Stimulated activated CD4-positive, alpha-beta T cell treated with anti-CD3 and anti-CD28 coated beads, Interleukin-4, amount 100 ng/mL, for 1 hour (primary cell): Measurements from ENCODE around the gene TRAPPC14.
A peak's percentile ranks its signal among the peaks of the same experiment; 100 is the strongest.

Source experiments
- DNase-seq: peaks from one replicate; pipeline ENCODE4 v3.0.0-alpha.2; 2020

The TRAPPC14 gene

GRCh38 chr7:100173806-100174495 is 15.4 kb upstream of the TRAPPC14 start:
- no peak for DNase-seq

DNA sequence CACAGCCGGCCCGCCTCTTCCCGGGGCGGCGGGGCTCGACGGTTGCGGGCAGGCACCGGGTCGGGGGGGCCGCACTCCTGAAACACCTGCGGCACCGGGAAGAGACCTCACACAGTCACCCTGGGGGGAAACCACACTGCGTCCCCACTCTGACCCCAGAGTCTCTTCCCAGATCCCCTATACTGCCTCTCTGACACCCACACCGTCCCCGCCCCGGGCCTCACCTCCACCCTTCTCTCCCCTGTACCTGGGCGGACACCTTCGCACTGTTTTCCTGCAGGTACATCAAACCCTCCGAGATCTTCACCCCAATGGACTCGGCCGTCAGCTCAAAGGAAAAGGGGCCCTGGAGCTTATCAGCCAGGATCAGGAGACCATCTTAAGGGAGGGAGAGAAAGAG is 13.3 kb upstream of the TRAPPC14 start:
- no peak for DNase-seq

DNA sequence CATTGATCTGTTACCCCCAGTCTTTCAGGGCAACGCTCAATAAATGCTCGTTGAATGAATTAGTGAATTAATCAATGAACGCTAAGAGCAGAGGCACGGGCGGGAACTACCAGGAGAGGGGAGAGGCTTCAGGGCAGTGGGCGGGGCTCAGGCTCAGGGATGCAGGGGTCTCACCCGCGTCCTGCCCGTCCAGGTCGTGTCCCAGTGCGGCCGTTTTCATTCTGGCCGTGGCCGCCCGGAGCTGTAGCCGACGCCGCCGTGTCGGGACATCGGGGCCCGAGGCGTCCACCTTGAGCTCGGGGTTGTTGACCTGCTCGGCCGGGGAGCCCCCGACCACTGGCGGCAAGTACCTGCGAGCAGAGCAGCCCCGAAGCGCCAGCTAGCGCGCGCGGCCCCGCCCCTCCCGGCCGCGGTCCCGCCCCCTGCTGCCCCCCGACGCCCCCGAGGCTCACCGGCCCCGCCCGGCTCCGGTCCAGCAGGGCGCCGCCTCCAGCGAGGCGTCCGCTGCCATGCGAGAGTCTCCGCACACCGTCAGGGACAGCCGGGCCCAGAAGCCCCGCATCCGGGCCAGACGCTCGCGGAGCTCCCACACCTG is 12.7 kb upstream of the TRAPPC14 start:
- no peak for DNase-seq

DNA sequence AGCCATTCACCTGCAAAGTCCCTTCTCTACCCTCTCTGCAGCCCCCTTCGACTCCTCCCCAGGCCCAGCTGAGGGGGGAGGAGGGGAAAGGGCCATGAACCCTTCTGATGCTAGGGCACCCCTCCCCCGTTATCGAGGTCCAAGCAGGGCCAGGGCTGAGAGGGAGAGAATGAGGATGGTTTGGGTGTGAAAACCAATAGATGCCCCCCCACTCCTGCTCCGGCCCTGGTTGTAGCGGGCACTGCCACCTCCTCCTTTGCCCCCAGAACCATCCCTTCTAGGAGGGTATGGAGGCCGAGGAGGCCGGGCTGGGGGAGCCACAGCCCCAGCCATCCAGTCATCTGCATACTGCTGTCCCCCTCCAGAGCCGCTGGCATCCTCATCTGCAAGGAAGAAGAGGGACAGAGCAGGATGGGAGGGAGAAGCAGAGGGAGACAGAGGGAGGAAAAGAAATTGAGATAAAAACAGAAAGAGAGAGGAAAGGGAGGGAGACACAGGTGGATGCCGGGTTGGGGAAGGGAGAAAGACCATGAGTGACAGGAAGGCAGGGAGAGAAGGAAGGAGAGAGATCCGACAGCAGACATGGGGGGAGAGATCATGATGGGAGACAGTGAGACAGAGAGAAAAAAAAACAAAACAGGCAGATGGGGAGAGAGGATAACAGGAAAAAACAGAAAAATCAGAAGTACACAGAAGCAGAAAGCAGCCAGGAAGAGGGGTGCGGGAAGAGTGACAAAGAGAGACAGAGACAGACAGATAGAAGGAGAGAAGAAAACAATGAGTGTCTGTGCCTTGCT is 11.8 kb upstream of the TRAPPC14 start:
- no peak for DNase-seq

- DNase-seq: no peak
Measured at GRCh38 chr7:100169147-100169850, 10.8 kb upstream of the TRAPPC14 start.

DNA sequence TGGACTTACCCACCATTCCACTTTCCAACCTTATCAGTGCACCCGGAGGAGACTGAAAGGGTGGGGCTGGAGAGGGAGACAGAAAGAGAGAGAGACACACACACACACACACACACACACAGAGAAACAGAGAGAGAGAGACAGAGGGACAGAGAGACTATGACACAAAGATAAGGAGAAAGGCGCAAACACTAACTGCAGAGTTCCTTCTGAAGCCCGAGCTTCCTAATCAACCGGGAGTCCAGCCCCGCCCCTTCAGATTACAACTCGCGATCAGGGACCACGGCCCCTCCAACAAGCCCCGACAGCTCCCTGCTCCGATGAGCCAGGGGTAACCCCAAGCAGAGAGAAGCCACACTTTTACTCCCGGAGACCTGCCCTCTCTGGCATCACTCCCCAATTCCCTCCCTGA is 9.4 kb upstream of the TRAPPC14 start:
- no peak for DNase-seq

DNA sequence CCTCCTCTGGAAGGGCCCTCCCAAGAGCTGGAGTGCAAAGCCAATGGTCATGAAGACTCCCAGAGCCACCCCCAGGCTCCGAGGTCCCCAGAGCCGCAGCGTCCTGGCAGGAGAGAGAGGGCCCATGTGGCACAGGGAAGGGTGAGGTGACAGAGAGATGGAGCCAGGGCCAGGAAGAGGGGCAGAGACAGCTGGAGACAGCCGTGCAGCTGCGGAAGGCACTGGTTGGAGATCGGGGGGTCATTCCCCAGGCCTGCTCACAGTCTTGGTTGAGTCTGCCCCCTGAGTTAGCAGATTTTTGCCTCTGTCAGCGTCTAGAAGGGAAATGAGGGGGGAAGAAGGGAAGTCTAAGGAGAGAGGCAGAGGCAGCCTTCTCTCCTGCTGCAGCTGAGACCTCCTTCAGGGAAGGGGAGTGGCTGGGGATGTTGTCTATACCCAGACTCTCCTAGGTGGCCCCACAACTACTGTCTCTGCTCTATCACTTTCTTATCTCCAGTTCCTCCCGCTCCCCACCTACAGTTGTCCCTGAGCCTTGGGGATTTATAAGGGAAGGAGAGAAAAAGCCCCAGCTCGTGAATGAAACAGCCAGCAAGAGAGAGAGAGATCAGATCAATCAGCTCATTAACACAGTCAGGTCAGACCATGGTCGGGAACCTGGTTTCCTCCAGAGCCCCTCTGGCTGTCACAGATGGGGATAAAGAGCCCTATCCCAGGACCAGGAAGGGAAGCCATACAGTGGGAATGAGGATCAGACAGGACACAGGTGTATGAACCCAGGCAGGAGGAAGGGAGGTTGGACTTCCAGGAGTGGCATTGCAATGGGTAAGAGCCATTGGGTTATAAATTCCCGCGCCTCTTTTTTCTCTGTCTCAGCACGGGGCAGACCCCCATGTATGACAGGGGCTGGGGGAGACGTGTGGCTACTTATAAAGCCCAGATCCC is 8.7 kb upstream of the TRAPPC14 start:
- DNase-seq: no peak

- peak; percentile 36 for DNase-seq
Measured at GRCh38 chr7:100166317-100166940, 7.9 kb upstream of the TRAPPC14 start.

- no peak for DNase-seq
Measured at GRCh38 chr7:100163871-100164270, 5.3 kb upstream of the TRAPPC14 start.

GRCh38 chr7:100163006-100163531 is 4.5 kb upstream of the TRAPPC14 start:
- DNase-seq: no peak

DNA sequence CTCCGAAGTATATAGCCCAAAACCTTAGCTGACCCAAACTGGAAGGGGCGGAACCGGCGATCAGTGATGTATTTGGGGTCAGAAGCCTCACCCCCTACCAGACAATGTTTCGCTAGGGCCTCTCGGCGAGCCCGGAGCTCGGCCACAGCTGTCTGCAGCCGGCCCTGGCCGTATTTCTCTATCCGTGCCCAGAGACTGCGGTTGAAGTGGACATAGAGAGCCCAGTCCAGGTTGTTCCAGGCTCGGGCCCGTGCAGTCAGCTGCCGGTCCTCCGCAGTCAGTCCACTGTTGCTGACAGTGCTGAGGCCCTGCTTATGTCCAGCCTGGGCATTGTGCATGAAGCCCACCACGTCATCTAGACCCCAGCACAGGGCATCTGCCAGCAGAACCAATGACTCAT is 1.5 kb upstream of the TRAPPC14 start:
- DNase-seq: no peak

DNA sequence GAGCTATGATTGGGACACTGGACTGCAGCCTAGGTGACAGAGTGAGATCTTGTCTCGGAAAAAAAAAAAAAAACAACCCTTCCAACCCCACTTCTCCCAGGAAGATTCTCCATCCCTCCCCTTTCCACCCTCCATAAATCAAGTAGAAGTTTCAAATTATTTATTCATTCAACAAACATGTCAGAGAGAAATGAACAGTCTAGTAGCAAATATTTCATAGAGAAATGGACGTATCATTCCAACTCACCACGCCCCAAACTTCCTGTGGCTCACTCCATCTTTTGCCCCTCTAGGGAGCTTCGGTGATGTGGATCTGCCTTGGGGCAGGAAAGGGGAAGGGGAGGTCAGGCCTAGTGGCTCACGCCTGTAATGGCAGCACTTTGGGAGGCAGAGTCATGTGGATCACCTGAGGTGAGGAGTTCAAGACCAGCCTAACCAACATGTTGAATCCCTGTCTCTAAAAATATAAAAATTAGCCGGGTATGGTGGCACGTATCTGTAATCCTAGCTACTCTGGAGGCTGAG is 638 bp upstream of the TRAPPC14 start:
- DNase-seq: no peak

DNA sequence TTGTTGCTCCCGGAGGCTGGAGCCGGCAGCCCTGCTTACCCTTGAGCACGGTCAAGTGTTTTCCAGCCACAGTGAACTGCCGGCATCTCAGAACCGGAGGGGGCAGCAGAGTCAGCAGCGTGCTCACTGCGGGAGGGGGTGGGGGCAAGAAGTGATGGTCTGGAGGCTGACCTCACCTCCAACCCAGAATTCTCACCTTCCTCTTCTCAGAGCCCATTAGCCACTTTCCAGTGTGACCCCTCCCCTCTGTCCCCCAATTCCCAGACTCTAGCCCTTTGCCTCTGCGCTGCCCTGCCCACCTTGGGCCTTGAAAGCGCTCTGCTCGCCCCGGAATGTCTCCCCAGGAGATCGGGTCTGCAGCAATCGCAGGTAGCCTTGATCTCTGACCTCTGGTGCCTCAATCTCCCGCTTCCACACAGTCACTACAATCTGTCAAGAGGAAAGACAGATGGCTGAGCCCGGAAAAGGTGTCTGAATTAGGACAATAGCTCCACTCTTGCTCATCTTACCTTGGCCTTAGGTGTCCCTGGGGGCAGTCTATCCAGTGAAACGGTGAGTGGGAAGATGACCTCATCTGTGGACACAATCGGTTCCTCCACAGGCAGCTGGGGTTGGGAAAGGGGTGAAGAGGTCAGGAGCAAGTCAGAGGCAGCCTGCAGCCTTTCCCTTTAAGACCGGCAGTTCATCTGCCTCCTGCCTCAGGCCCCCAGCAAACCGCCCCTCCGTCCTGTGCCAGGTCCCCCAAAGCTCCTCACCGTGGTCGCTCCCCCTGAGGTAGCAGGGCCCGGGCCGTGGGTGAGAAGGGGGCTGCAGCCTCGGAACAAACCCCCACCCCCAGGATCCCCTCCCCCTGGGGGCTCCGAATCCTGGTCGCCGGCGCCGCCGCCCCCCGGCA is 942 bp downstream of the TRAPPC14 start:
- no peak for DNase-seq

DNA sequence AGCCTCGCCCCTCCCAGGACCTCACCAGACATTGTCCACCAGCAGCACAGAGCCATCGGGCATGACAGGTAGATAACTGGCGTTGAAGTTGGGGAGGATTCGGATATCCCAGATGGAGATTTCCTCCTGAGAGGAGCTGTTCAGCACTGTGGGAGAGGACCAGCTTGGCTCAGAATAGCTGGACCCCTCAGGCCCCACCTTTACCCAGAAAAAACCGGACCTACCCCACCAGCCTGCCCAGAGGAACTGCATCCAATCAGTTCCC is 1.5 kb downstream of the TRAPPC14 start:
- DNase-seq: no peak

DNA sequence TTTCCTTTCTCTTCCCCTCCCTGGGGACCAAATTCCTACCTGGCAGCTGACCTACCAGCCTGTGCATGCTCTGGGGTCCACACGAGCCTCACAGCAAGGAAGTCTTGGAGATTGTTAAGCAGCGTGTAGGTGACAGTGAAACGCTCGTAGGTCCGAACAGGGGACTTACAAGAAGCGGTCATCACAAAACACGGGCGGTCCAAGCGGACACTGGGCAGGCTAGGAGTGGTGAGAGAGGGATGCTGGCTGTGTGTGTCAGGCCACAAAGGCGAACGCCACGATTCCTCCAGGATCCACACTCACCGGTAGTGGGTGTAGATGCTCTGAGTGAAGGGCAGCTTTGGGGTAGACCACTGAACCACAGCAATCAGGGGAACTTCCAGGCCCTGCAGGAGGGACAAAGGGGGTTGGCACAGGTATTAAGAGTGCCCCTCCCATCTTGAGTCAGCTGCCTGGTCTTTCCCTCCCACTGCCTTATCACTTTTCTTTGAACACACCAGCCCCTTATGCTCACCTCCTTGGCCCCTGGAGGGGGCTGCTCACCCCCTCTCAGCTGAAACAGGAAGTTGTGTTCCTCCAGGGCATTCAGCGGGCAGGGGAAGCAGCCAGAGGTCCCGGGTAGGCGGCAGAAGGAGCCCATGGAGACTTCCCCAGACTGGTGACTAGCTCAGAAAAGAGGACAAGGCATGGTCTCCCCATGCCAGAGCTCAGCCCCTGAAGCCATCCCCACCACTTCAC is 2.0 kb downstream of the TRAPPC14 start:
- DNase-seq: no peak

- no peak for DNase-seq
Measured at GRCh38 chr7:100155553-100156317, 2.8 kb downstream of the TRAPPC14 start.

DNA sequence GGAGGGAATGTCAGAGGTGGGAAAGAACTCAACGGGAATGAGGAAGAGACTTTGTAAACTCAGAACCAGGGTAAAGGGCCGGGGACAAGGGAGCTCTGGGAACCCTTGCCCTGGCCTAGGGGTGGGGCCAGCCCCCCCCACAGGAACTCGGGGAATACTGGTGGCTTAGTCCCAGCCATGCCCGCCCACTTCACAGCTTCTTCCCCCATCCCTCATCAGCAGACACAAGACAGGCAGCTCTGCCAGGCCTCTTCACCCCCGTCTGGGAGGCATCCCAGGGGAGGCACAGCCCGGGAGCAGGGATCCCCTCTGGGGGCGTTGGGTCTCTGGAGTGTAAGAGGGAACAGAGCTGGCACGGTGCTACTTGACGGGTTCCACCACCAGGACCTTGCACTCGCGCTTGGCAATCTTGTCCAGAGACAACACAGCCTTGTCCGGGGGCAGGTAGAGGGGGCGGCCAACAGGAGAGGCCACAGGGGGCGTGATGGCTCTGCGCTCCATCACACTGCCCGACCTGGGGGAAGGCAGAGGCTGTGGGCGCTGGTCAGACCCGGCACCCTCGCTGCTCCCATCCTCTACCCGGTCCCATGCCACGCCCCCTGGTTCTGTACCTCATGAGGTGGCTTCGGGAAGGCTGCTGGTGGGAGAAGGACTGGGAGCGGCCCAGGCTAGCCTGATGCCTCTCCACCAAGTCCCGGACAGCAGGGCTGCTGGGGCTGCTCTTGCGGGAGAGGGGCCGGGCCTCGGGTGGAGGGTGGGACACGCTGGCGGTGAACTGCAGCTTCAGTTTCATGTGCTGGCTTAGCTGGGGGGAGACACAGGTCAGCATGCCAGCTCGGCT is 3.7 kb downstream of the TRAPPC14 start:
- DNase-seq: no peak
